Epithelial cell of proximal tubule (primary cell): ENCODE data around the gene SLC25A33. TPM values are rescaled to one million over a fixed set of nuclear protein-coding genes. Genes with fewer than 3 reads are reported as not detected.

Source experiments
- DNase-seq: peaks from one replicate; pipeline ENCODE4 v3.0.0-alpha.2; 2011; ENCODE audit warnings: low read depth
- H3K4me3 ChIP-seq: 2 replicates; pipeline ENCODE4 v1.5.1; 2011; ENCODE audit warnings: low read depth, mild to moderate bottlenecking, low read length
- CTCF ChIP-seq: conservative IDR thresholded peaks from 2 replicates; pipeline ENCODE4 v1.5.1; 2012; ENCODE audit warnings: low read depth, mild to moderate bottlenecking, low read length
- total RNA-seq: library from RNA; depleted of rRNA; stranded (reverse); fragments of >200 nt; gene quantifications from 2 replicates; pipeline ENCODE4 v1.2.3, GENCODE V29; 2015

The SLC25A33 gene
- total RNA-seq, 1 donor from 2014 or later, result 6.2 TPM

GRCh38 chr1:9628541-9629444 is 89.5 kb downstream of the SLC25A33 start:
- DNase-seq, result no peak
- no peak overlapping the region for H3K4me3 ChIP-seq
- no peak for TF ChIP-seq CTCF

- no peak for DNase-seq
- H3K4me3 ChIP-seq, result no peak overlapping the region
- TF ChIP-seq CTCF, result no peak
Observed at GRCh38 chr1:9629445-9630201, 90.4 kb downstream of the SLC25A33 start.

GRCh38 chr1:9630331-9631111 is 91.3 kb downstream of the SLC25A33 start:
- TF ChIP-seq CTCF, result no peak
- no peak for DNase-seq
- H3K4me3 ChIP-seq, result no peak overlapping the region

GRCh38 chr1:9631613-9632012 is 92.3 kb downstream of the SLC25A33 start:
- no peak for TF ChIP-seq CTCF
- H3K4me3 ChIP-seq, result no peak overlapping the region
- DNase-seq, result no peak

GRCh38 chr1:9633493-9633892 is 94.2 kb downstream of the SLC25A33 start:
- no peak for TF ChIP-seq CTCF
- DNase-seq, result no peak
- H3K4me3 ChIP-seq, result no peak overlapping the region

GRCh38 chr1:9634582-9634981 is 95.3 kb downstream of the SLC25A33 start:
- no peak overlapping the region for H3K4me3 ChIP-seq
- TF ChIP-seq CTCF, result no peak
- no peak for DNase-seq

Other genes with a start within 250 kb of the SLC25A33 start
- gene SPSB1, start 246.6 kb upstream of the SLC25A33 start, total RNA-seq, result 20.0 and 20.8 TPM in 2 replicates
- gene TMEM201, start 49.4 kb downstream of the SLC25A33 start, total RNA-seq, result 8.9 and 20.0 TPM in 2 replicates
- gene PIK3CD, start 112.3 kb downstream of the SLC25A33 start, total RNA-seq, result 24.5 and 32.5 TPM in 2 replicates